K562 (cell line): Measurements from ENCODE around the gene EFCAB5. TPM values are rescaled to one million over a fixed set of nuclear protein-coding genes. Genes with fewer than 3 reads are reported as not detected.

Source experiments
- ARID4B ChIP-seq: sonication (generic); formaldehyde crosslinking; IDR thresholded peaks from 2 replicates; pipeline ENCODE4 v1.8.0; 2022; ENCODE audit warnings: mild to moderate bottlenecking, missing genetic modification reagents
- E2F8 ChIP-seq: fragments of 450-650 bp; IDR thresholded peaks from 2 replicates; pipeline ENCODE4 v1.7.1; 2018; ENCODE audit warnings: mild to moderate bottlenecking, low read depth; ENCODE audit not compliant: partially characterized antibody
- FOXA3 ChIP-seq, 2 experiments: fragments of 450-650 bp in 1 of 2; sonication (generic) in 1 of 2; formaldehyde crosslinking; IDR thresholded peaks in 1 of 2; conservative IDR thresholded peaks in 1 of 2; 2 replicates each; pipeline versions ENCODE4 v1.4.0 to v1.8.0; 2020 to 2022; ENCODE audit warnings: mild to moderate bottlenecking in 2 of 2, missing genetic modification reagents in 1 of 2
- FOXK2 ChIP-seq, 2 experiments: fragments of 450-650 bp; IDR thresholded peaks in 1 of 2; conservative IDR thresholded peaks in 1 of 2; 2 replicates each; pipeline ENCODE4 v1.6.1; 2016; ENCODE audit warnings: low read depth in 2 of 2, mild to moderate bottlenecking in 1 of 2
- MTA1 ChIP-seq: fragments of 450-650 bp; IDR thresholded peaks from 2 replicates; pipeline ENCODE4 v1.6.1; 2017; ENCODE audit warnings: borderline replicate concordance
- NR4A1 ChIP-seq, 2 experiments: fragments of 250-450 bp in 1 of 2; fragments of 450-650 bp in 1 of 2; sonication (Bioruptor Pico) in 1 of 2; IDR thresholded peaks; 2 replicates each; pipeline versions ENCODE4 v1.4.0 to v1.6.1; 2016 to 2020; ENCODE audit warnings: mild to moderate bottlenecking in 2 of 2, missing compliant biosample characterization in 1 of 2, missing genetic modification characterization in 1 of 2, moderate library complexity in 1 of 2
- RBM14 ChIP-seq: fragments of 200-400 bp; formaldehyde crosslinking; IDR thresholded peaks from 2 replicates; pipeline ENCODE4 v1.6.1; 2018; ENCODE audit warnings: low read depth, mild to moderate bottlenecking, low read length, moderate library complexity, borderline replicate concordance; ENCODE audit not compliant: insufficient read depth
- RNF219 ChIP-seq: fragments of 250-450 bp; sonication (Bioruptor Pico); IDR thresholded peaks from 2 replicates; pipeline ENCODE4 v1.5.0; 2022; ENCODE audit warnings: mild to moderate bottlenecking
- STAT5B ChIP-seq: fragments of 250-450 bp; sonication (Bioruptor Pico); IDR thresholded peaks from 2 replicates; pipeline ENCODE4 v1.8.0; 2021; ENCODE audit warnings: mild to moderate bottlenecking, inconsistent platforms
- YY1 ChIP-seq, 3 experiments: IDR thresholded peaks; 2 replicates each; pipeline ENCODE4 v1.6.1; 2011; ENCODE audit warnings: low read length in 2 of 3, mild to moderate bottlenecking in 2 of 3, moderate library complexity in 2 of 3, borderline replicate concordance in 1 of 3, control low read depth in 1 of 3, low read depth in 1 of 3; ENCODE audit not compliant: insufficient read depth in 3 of 3, insufficient replicate concordance in 2 of 3, control insufficient read depth in 1 of 3, insufficient read length in 1 of 3; ENCODE audit errors: extremely low read depth in 1 of 3
- ZNF197 ChIP-seq: fragments of 200-800 bp; sonication (Bioruptor generic); IDR thresholded peaks from 2 replicates; pipeline ENCODE4 v1.6.1; 2016; ENCODE audit warnings: low read depth, missing genetic modification characterization, missing compliant biosample characterization
- ZNF316 ChIP-seq: fragments of 450-650 bp; IDR thresholded peaks from 2 replicates; pipeline ENCODE4 v1.6.1; 2016
- ZNF76 ChIP-seq: fragments of 250-450 bp; sonication (Bioruptor Pico); IDR thresholded peaks from 2 replicates; pipeline ENCODE4 v1.4.0; 2020; ENCODE audit warnings: mild to moderate bottlenecking, moderate library complexity, borderline replicate concordance
- polyA plus RNA-seq, 8 experiments: library from polyadenylated mRNA; depleted of rRNA in 4 of 8; stranded (reverse) in 5 of 8; unstranded in 3 of 8; fragments of >200 nt; fragmentation: Nextera tagmentation in 2 of 8; fragmentation: Illumina TruSeq in 1 of 8; extraction: Ambion mirVana in 2 of 8; extraction: Trizol in 1 of 8; gene quantifications; 2 replicates each; pipeline versions ENCODE4 v1.2.1 to v1.2.3, GENCODE V29; 2011 to 2014; ENCODE audit warnings: inconsistent platforms in 1 of 8, missing spikeins in 1 of 8
- total RNA-seq, 7 experiments: library from RNA; depleted of rRNA in 6 of 7; stranded (reverse); fragments of >200 nt in 6 of 7; fragmentation: Illumina TruSeq in 2 of 7; extraction: Trizol in 2 of 7; gene quantifications; 2 replicates each; pipeline versions ENCODE4 v1.2.1 to v1.2.3, GENCODE V29; 2011 to 2021; ENCODE audit warnings: low replicate concordance in 1 of 7
- TF ChIP-seq, protein P1 (sequence below): fragments of 250-450 bp; sonication (Bioruptor Pico); IDR thresholded peaks from 2 replicates; pipeline ENCODE4 v1.5.0; 2021

The EFCAB5 gene
- total and polyA plus RNA-seq, 9 of the 15 experiments (the other 6 are each of a cell fraction or from before 2014, with no cell fraction given), result 0.06 to 0.11 TPM; not detected in 7

- no peak for TF ChIP-seq RNF219 (CRISPR knock-in tag)
- peak; percentile 75 to 88 for TF ChIP-seq FOXK2 (conservative IDR thresholded peaks at IDR 0.05 in 1 of 2, IDR thresholded peaks at IDR 0.05 in 1 of 2; ENCODE audit: low read depth in 2 of 2)
- TF ChIP-seq STAT5B (CRISPR knock-in tag), result no peak
- no peak for TF ChIP-seq ZNF316
- no peak for TF ChIP-seq ARID4B (CRISPR knock-in tag)
- no peak for TF ChIP-seq ZNF76 (CRISPR knock-in tag)
- TF ChIP-seq RBM14, result no peak
- TF ChIP-seq MTA1, result peak; percentile 41; the same call in 1 of the 2 replicates
- peak in 1 of 3 experiments; percentile 66 for TF ChIP-seq YY1 (IDR thresholded peaks at IDR 0.05; ENCODE audit: borderline replicate concordance in 1 of 3, control insufficient read depth in 1 of 3, extremely low read depth in 1 of 3, insufficient read depth in 3 of 3, insufficient read length in 1 of 3, insufficient replicate concordance in 2 of 3, low read depth in 1 of 3, low read length in 2 of 3)
- 0 out of 2 replicates have a peak, but pooled peaks have one; percentile 19 for TF ChIP-seq ZNF197 (CRISPR knock-in tag)
- TF ChIP-seq FOXA3 (CRISPR knock-in tag; conservative IDR thresholded peaks at IDR 0.05 in 1 of 2, IDR thresholded peaks at IDR 0.05 in 1 of 2), result no peak
- TF ChIP-seq NR4A1 (CRISPR knock-in tag; IDR thresholded peaks at IDR 0.05), result no peak
- no peak for TF ChIP-seq NR4A1 (tag; IDR thresholded peaks at IDR 0.05)
- TF ChIP-seq E2F8, result peak; percentile 45
- TF ChIP-seq, protein P1, sequence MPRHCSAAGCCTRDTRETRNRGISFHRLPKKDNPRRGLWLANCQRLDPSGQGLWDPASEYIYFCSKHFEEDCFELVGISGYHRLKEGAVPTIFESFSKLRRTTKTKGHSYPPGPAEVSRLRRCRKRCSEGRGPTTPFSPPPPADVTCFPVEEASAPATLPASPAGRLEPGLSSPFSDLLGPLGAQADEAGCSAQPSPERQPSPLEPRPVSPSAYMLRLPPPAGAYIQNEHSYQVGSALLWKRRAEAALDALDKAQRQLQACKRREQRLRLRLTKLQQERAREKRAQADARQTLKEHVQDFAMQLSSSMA (CRISPR knock-in tag), result no peak
These were observed 163.3 kb downstream of the EFCAB5 start (continued) for GRCh38 chr17:30104575-30105339.
